PC-9 (cell line): ENCODE measurements around the gene C1orf167. TPM values are rescaled to one million over a fixed set of nuclear protein-coding genes. Genes with fewer than 3 reads are reported as not detected.

ENCODE experiments used
- BruUV-seq: library from RNA; stranded (reverse); fragments of 400-500 nt; replicated peaks from 2 replicates; lab custom pipeline; 2021; lab: Mats Ljungman, UMichigan
- CTCF ChIA-PET: fragments of 300-600 bp; sonication (Branson Sonifier 250); formaldehyde crosslinking; loops from one replicate; lab custom pipeline; 2022; ENCODE audit warnings: antibody characterized with exemption; lab: Charles Lee
- POLR2A ChIA-PET: fragments of 300-600 bp; sonication (Branson Sonifier 250); formaldehyde crosslinking; loops from one replicate; lab custom pipeline; 2022; ENCODE audit warnings: antibody characterized with exemption; ENCODE audit not compliant: unreplicated experiment; lab: Charles Lee
- DNase-seq, 2 experiments: peaks; one replicate each; pipeline versions ENCODE4 v3.0.0 to v3.0.0-alpha.2; 2015 to 2022; ENCODE audit warnings: mixed read lengths in 1 of 2
- H2AFZ ChIP-seq: fragments of 200-600 bp; sonication (generic); 2 replicates; pipeline ENCODE4 v1.8.1; 2017; ENCODE audit warnings: antibody characterized with exemption
- H3F3A ChIP-seq: fragments of 200-600 bp; sonication (generic); 2 replicates; pipeline ENCODE4 v1.8.1; 2017; ENCODE audit warnings: antibody characterized with exemption, mild to moderate bottlenecking, low read depth; ENCODE audit not compliant: insufficient read depth
- H3K27ac ChIP-seq: fragments of 200-600 bp; sonication (generic); 2 replicates; pipeline ENCODE4 v1.6.1; 2016; ENCODE audit warnings: mixed run types
- H3K27me3 ChIP-seq: fragments of 200-600 bp; sonication (generic); 2 replicates; pipeline ENCODE4 v1.6.1; 2016; ENCODE audit warnings: low read depth, mixed run types; ENCODE audit not compliant: insufficient read depth
- H3K36me3 ChIP-seq: fragments of 200-600 bp; sonication (generic); 2 replicates; pipeline ENCODE4 v1.6.1; 2016; ENCODE audit warnings: low read depth, mixed run types
- H3K4me1 ChIP-seq: fragments of 200-600 bp; sonication (generic); replicated peaks from 2 replicates; pipeline ENCODE4 v1.6.1; 2016; ENCODE audit warnings: mixed run types; ENCODE audit not compliant: insufficient read depth
- H3K4me2 ChIP-seq: fragments of 200-600 bp; sonication (generic); 2 replicates; pipeline ENCODE4 v1.6.1; 2017; ENCODE audit warnings: mixed run types
- H3K4me3 ChIP-seq: fragments of 200-600 bp; sonication (generic); 2 replicates; pipeline ENCODE4 v1.6.1; 2016; ENCODE audit warnings: mixed run types
- H3K79me2 ChIP-seq: fragments of 200-600 bp; sonication (generic); 2 replicates; pipeline ENCODE4 v1.6.1; 2017; ENCODE audit warnings: low read depth, mixed run types
- H3K9me2 ChIP-seq: fragments of 200-600 bp; sonication (generic); 2 replicates; pipeline ENCODE4 v1.8.1; 2017; ENCODE audit warnings: mild to moderate bottlenecking; ENCODE audit not compliant: insufficient read depth
- H3K9me3 ChIP-seq: fragments of 200-600 bp; sonication (generic); 2 replicates; pipeline ENCODE4 v1.8.1; 2016; ENCODE audit warnings: low read depth; ENCODE audit not compliant: insufficient read depth
- H4K20me1 ChIP-seq: fragments of 200-600 bp; sonication (generic); 2 replicates; pipeline ENCODE4 v1.8.1; 2017; ENCODE audit not compliant: insufficient read depth
- CTCF ChIP-seq: fragments of 200-600 bp; sonication (generic); conservative IDR thresholded peaks from 2 replicates; pipeline ENCODE4 v1.6.1; 2017; ENCODE audit warnings: mixed run types, antibody characterized with exemption, mild to moderate bottlenecking, moderate library complexity
- EZH2 ChIP-seq: fragments of 200-600 bp; sonication (generic); IDR thresholded peaks from 2 replicates; pipeline ENCODE4 v1.8.0; 2017; ENCODE audit warnings: antibody characterized with exemption, low read depth
- intact Hi-C: fragments of 100-400 bp; cut with micrococcal nuclease; formaldehyde crosslinking; loops from one replicate; pipeline ENCODE4 v1.10.0; 2022; ENCODE audit not compliant: unreplicated experiment
- total RNA-seq: library from RNA; stranded (reverse); gene quantifications from 2 replicates; pipeline ENCODE4 v1.2.3, GENCODE V29; 2021

The C1orf167 gene
- total RNA-seq, 1 experiment from 2014 or later = not detected

GRCh38 chr1:11837767-11838348, 75.9 kb downstream of the C1orf167 start:
- ChIA-PET CTCF (interaction anchor here (0.6 to 1.0 kb wide), 3 partner anchors 54 to 144 kb away, joined by 3 to 7 read pairs (median 6); no protein-coding TSS in a partner anchor), POLR2A (interaction anchor here (0.5 to 0.7 kb wide), 3 partner anchors 70 to 144 kb away, joined by 3 to 6 read pairs (median 4); partner anchors contain the start of gene KIAA2013)
- Histone ChIP-seq H2AFZ (no peak overlapping the region), H3K27me3 (no peaks in the 10 kb centered on the region), H3K4me2 (no peak overlapping the region), H4K20me1 (no peaks in the 10 kb centered on the region), H3K4me3 (no peak overlapping the region), H3F3A (no peaks in the 10 kb centered on the region), H3K9me3 (no peaks in the 10 kb centered on the region), H3K27ac (no peak overlapping the region), H3K79me2 (no peaks in the 10 kb centered on the region), H3K4me1 (no peaks in the 10 kb centered on the region), H3K36me3 (no peaks in the 10 kb centered on the region), H3K9me2 (no peaks in the 10 kb centered on the region)
- no peak for TF ChIP-seq EZH2
- TF ChIP-seq CTCF = no peak
- no peak for DNase-seq
- BruUV-seq = no TSS peak
- intact Hi-C loops = loop anchor here (1.0 to 10.0 kb wide), 5 partner anchors 56 to 367 kb away; partner anchors contain the start of gene MFN2

GRCh38 chr1:11838349-11839272, 76.6 kb downstream of the C1orf167 start:
- ChIA-PET POLR2A (interaction anchor here (0.5 to 0.6 kb wide), 2 partner anchors 69 to 88 kb away, joined by 4 to 6 read pairs; partner anchors contain the start of gene KIAA2013), CTCF (interaction anchor here (0.6 to 1.0 kb wide), 3 partner anchors 53 to 144 kb away, joined by 3 to 7 read pairs (median 6); no protein-coding TSS in a partner anchor)
- Histone ChIP-seq H3K4me1 (no peaks in the 10 kb centered on the region), H2AFZ (no peak overlapping the region), H4K20me1 (no peaks in the 10 kb centered on the region), H3K79me2 (no peaks in the 10 kb centered on the region), H3K4me3 (no peak overlapping the region), H3K36me3 (no peaks in the 10 kb centered on the region), H3K9me2 (no peaks in the 10 kb centered on the region), H3K4me2 (no peak overlapping the region), H3K27ac (no peak overlapping the region), H3K9me3 (no peaks in the 10 kb centered on the region), H3F3A (no peaks in the 10 kb centered on the region), H3K27me3 (no peaks in the 10 kb centered on the region)
- DNase-seq = peak in 1 of 2 experiments; percentile 66
- intact Hi-C loops = loop anchor here (1.0 to 10.0 kb wide), 5 partner anchors 56 to 366 kb away; partner anchors contain the start of gene MFN2
- TF ChIP-seq CTCF (peak; percentile 87), EZH2 (no peak)
- no TSS peak for BruUV-seq

Other genes with a start within 250 kb of the C1orf167 start
- gene FBXO2, start 107.8 kb upstream of the C1orf167 start, total RNA-seq = 40.3 and 74.0 TPM in 2 replicates
- gene FBXO44, start 107.3 kb upstream of the C1orf167 start, total RNA-seq = 31.9 and 32.4 TPM in 2 replicates
- 4.4 and 7.1 TPM in 2 replicates for gene FBXO6, start 98.0 kb upstream of the C1orf167 start, total RNA-seq
- gene MAD2L2, start 81.0 kb upstream of the C1orf167 start, total RNA-seq = 52.9 and 58.9 TPM in 2 replicates
- not detected in 2 replicates for gene DRAXIN, start 70.5 kb upstream of the C1orf167 start, total RNA-seq
- 75.5 and 77.7 TPM in 2 replicates for gene AGTRAP, start 26.1 kb upstream of the C1orf167 start, total RNA-seq
- 15.8 and 22.2 TPM in 2 replicates for gene MTHFR, start 43.8 kb downstream of the C1orf167 start, total RNA-seq
- 14.8 and 16.7 TPM in 2 replicates for gene CLCN6, start 44.0 kb downstream of the C1orf167 start, total RNA-seq
- not detected in 2 replicates for gene NPPA, start 85.6 kb downstream of the C1orf167 start, total RNA-seq
- not detected in 2 replicates for gene NPPB, start 96.8 kb downstream of the C1orf167 start, total RNA-seq
- 38.7 and 44.2 TPM in 2 replicates for gene KIAA2013, start 164.2 kb downstream of the C1orf167 start, total RNA-seq
- gene PLOD1, start 172.5 kb downstream of the C1orf167 start, total RNA-seq = 64.1 and 65.0 TPM in 2 replicates
- 54.2 and 72.6 TPM in 2 replicates for gene MFN2, start 218.3 kb downstream of the C1orf167 start, total RNA-seq